Kidney tubule cell (primary cell): ENCODE data around the gene LIN28A.
"Not testable (repeated sequence)": the region's sequence is repeated elsewhere in the genome, so short reads cannot be mapped to it uniquely, and the experiment has no call there.

Source experiments
- DNase-seq: peaks from one replicate; pipeline ENCODE4 v3.0.0-alpha.2; 2018; ENCODE audit warnings: low spot score

The LIN28A gene, protein sequence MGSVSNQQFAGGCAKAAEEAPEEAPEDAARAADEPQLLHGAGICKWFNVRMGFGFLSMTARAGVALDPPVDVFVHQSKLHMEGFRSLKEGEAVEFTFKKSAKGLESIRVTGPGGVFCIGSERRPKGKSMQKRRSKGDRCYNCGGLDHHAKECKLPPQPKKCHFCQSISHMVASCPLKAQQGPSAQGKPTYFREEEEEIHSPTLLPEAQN

DNA sequence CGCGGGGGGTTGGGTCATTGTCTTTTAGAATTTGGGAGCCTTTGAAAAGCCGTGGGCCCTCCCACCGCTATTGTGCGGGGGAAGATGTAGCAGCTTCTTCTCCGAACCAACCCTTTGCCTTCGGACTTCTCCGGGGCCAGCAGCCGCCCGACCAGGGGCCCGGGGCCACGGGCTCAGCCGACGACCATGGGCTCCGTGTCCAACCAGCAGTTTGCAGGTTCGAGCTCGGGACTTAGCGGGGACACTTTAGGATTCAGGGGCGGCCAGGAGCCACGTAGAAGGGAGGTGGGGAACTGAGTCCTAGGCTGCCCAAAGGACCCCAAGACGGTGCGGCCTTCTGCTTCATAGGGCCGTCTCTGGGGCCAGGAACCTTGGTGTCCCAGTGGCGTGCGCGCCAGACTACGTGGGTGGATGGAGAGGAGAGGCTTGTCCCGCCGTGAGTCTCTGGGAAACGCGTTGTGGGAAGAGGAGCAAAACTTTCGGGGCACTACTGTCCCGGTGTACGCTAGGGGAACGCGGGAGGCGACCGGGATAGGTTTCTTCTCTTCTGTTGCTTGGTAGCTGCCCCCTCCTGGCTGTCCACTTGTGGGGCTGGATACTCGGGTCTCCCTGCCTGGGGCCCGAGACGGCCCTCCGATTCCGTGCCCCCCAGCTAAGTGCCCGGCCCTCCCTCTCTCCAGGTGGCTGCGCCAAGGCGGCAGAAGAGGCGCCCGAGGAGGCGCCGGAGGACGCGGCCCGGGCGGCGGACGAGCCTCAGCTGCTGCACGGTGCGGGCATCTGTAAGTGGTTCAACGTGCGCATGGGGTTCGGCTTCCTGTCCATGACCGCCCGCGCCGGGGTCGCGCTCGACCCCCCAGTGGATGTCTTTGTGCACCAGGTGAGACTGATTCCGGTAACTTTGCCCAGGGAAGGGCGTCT is at the start of gene LIN28A:
Gene LIN28A, plus strand, starts transcription at position 112 of the 918 bp plus-strand sequence. Its CDS starts 75 bp downstream, at position 187.
- no peak for DNase-seq

DNA sequence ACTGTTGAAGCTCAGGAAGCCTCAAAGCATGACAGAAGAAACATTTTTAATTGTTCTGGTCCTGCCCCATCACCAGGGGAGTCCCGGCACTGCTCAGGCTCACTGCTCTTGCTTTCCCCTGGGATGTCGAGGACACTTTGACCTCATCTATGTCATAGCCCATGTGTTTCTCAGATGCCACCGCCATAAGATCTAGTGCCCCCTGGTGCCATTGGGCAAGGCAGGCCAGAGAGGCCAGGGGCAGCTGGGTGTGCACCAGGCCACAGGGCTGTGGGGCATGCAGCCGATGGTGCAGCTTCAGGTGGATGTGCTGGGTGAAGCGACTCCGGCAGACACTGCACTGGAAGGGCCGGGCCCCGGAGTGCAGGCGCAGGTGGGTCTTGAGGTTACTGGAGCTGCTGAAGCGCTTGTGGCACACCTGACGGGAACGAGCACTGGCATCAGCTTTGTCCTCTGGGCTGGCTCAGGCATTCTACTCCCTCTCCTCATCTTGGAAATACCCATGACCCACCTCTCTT is 49.0 kb upstream of the LIN28A start:
- DNase-seq, result no peak

DNA sequence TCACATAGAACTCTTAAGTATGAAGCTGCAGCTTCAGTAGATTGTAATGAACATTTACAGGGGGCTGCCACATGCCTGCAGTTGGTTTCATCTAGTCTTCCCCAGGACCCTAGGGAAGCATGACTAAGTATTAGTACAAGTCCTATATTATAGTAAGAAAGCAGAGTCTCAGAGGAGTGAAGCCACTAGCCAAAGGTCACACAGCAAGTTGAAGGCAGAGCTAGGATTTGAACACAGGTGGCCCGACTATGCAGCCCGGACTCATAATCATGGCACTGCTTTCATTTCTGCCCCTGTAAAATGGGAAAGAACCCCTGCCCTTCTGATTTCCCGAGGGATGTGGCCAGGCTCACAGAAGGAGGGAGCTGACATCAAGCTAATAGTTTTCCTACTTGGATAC is 48.3 kb upstream of the LIN28A start:
- DNase-seq, result no peak

DNA sequence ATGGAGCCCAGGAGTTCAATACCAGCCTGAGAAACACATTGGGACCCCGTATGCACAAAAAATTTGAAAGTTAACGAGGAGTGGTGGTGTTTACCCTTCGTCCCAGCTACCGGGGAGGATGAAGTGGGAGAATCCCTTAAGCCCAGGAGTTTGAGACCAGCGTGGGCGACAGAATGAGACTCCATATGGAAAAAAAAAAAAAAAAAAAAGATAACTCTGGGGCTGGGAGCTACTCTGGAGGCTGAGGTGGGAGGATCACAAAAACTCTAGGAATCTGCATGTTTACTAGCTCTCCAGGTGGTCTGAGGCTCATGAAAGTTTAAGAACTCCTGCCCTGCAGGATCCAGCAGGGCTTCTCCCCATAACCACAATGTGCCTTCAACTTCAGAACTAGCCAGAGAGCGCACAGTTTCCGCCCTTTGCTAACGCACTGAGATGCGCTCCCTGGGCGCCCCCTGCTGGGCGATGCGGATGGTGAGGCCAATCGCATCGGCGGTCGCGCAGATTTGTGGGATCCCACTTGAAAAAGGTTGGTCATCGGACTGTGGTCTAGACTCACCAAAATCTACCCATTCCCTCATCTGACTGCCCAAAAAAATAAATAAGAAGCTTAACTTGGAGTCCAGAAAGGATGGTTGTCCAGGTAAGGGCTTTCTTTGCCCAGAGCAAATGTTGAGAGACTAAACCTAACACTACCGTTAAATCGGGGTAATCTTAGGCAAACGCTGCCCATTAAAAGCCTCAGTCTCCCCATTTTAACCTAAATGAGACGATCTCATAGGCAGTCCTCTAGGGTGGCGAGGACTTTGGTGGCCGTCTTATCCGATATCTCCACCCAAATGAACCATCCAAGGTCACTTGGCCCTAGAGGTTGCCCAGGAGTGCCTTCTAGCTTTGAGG is 46.8 kb upstream of the LIN28A start:
- DNase-seq, result peak; percentile 70

DNA sequence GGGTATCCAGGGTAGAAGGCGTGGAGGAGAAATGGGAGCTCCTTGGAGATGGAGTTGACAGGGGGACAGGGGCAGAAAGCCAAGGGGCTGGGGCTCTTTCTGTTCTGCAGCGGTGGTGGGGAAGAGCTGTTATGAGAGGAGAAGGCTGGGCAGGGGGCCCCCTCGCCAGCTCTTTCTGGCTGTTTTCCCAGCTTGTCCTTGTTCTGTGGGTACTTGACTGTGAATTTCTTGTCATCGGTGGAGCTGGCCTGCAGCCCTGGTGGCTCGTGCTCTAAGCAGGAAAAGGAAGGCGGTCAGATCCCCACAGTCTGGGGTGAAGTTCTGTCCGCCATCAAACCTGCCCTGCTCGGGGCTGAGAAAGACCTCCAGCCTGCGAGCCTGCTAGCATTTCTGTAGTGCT is 45.7 kb upstream of the LIN28A start:
- no peak for DNase-seq

DNA sequence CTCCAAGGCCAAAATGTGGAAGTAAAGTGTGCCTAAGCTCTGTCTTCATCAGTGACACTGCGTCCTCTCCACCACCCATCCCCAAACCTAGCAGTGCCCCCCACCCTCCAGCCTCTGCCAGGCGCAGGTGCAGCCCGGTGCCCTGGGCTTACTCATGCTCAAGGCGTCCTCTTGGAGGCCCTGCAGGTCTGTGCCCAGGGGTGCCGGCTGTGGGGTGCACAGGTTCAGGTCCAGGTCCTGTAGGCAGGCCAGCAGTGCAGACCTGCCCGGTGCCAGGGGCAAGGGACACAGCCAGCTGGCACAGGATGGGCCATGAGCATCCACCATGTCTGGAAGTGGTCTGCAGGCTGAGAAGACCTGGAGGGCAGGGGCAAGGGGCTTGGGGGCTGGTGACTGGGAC is 43.2 kb upstream of the LIN28A start:
- DNase-seq, result no peak

DNA sequence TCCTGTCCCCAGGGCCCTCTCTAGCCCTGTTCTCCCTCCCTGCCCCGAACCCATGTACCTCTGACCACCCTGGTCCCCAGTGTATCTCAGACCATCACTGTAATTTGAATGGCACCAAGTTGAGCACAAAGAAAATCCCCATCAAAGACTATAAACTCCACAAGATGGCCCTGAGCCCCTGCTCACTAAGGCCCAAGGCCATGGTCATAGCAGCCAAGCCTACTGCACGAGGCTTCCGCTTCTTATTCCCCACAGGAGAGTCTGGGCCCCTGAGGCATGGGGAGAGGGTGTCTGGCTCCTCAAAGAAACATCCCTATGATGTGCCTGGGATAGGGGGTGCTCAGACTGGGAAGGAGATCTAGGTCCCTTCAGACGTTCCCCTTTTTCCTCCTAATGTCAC is 42.6 kb upstream of the LIN28A start:
- no peak for DNase-seq

DNA sequence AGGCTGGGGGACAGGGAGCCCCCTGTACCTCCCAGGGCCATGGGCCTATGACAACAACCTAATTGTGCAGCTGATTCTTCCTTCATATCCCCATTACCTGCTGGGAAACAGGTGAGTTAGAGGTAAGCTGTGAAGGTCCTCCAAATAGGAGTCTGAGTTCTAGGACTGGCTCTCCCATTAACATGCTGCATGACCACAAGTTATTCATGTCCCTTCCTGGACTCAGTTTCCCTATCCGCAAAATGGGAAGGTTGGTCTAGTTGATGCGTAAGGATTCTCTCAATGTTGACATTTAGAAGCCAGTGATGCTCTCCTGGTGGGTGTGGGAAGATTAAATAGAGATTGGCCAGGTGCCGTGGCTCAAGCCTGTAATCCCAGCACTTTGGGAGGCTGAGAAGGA is 42.1 kb upstream of the LIN28A start:
- no peak for DNase-seq

DNA sequence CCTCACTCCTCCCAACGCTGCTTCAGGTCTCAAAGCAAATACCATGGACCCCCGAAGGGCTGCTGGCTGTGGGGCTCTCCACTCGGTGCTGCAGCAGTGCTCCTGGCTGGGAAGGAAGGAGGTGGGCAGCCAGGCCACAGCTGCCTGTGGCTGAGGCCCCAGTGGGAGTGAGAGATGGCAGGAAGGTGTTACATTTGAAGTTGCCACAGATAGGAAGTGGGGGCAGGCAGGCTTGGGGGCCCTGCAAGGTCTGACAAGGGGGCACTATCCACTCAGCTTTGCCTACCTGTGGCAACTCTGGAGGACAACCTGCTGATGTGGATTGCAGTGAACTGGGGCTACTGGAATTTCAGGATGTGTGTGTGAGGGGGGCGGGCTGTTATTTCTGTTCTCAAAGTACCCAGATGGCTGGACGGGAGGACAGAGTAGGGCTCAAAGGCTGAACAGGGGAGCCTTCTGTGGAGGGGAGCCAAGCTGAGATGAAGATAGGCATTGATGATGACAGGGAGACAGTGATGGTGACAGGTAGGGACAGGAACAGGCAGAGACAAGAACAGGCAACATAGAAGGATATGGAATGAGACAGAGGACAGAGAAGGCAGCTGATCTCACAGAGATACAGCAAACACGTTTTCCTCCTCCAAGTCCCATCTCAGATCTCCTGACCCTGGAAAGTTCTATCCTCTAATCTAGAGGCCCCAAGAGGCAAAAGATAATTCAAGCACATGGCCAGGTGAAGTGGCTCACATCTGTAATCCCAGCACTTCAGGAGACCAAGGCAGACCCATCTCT is 39.8 kb upstream of the LIN28A start:
- no peak for DNase-seq

DNA sequence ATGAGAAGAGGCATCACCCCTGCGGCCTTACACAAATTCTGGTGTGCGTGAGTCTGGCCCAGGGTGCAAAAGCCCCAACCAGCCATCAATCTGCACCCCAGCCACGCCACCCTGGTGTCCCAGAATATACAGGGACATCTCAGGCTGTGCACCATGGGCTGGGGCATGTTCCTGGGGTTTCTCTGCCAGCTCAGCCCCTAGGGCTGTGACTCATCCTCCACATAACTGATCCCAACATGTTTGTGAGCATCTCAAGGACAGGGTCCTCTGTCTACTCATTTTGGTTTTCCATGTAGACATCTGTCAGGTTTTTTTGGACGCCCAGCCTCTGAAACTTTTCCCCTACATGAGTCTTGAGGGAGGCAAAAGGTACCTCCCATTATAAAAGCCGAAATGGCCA is 38.6 kb upstream of the LIN28A start:
- DNase-seq, result peak; percentile 19

DNA sequence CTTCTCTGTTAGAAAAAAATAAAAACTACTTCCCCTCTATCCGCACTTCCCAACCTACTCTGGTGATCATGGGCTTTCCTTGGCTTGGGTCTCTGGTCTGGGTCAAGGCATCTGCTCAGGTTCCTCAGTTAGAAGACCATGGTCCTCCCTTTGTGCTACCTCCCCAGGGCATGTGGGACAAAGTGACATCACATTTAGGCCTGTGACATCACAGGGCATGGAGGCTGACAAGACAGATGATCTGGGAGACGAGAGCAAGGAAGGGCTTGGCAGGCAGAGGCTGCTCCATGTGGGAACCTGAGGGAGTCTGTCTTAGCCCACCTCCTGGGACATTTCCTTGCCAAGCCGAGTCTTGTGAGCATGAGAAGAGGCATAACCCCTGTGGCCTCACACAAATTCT is 38.0 kb upstream of the LIN28A start, which contains the start of gene ZNF683:
Gene ZNF683, minus strand, starts transcription at position 140 of the 400 bp plus-strand sequence. CDS start 4,179 bp downstream, outside the sequence.
- DNase-seq, result not testable (repeated sequence)

DNA sequence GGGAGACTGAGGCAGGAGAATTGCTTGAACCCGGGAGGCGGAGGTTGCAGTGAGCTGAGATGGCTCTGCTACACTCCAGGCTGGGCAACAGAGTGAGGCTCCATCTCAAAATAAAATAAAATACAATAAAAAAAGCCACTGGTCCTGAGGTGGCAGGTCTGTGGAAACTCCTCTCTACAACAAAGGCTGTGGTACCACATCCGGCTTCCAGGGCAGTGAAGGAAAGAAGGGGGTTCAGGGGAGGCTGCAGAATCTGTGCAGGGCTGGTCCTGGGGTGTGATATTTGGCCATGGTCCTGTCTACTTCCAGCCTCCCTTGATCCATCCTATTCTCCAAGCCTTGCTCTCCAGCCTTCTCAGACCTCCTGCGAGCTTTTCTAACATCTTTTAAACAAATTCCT is 37.3 kb upstream of the LIN28A start:
- DNase-seq, result no peak

DNA sequence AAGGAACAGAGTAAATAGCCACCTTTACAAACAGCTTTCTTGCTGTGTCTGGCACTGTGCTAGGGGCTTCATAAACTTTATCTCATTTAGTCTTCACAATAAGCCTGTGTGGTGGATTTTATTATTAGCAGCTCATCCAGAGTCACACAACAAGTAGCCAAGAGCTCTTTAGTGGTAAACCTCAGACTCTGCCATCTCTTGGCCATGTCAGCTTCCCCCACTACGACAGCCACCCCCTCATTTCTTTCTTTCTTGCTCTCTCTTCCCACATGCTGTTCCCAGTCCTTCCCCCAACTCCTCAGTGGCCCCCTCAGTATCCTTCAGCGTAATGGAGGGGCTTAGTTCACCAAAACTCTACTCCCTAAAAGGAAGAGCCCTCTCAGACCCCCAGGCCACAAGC is 36.8 kb upstream of the LIN28A start:
- no peak for DNase-seq

DNA sequence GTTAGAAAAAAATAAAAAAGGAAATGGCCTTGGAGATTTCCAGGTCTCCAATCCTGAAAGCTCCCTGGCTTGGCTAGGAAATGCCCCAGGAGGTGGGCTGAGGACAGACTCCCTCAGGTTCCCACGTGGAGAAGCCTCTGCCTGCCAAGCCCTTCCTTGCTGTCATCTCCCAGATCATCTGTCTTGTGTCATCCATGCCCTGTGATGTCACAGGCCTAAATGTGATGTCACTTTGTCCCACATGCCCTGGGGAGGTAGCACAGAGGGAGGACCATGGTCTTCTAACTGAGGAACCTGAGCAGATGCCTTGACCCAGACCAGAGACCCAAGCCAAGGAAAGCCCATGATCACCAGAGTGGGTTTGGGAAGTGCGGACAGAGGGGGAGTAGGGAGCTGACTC is 36.3 kb upstream of the LIN28A start:
- not testable (repeated sequence) for DNase-seq

DNA sequence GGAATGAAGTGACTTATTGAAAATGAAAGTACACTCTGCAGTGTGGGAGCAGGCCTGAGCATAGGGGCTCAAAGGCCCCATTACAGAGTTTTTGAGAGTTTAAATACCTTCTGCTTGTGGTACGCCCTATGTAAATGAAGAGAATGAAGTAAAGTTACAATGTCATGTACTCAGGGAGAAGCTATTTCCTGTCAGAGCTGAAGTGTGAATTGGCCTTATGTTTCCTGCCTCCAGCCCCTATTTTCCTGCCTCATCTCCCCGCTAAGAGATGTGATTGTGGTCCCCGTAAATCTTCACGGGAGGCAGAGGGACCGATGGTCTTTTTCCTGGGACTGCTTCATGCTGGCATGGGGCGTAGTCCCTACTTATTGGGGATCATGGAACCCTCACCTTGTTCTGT is 35.5 kb upstream of the LIN28A start:
- no peak for DNase-seq

DNA sequence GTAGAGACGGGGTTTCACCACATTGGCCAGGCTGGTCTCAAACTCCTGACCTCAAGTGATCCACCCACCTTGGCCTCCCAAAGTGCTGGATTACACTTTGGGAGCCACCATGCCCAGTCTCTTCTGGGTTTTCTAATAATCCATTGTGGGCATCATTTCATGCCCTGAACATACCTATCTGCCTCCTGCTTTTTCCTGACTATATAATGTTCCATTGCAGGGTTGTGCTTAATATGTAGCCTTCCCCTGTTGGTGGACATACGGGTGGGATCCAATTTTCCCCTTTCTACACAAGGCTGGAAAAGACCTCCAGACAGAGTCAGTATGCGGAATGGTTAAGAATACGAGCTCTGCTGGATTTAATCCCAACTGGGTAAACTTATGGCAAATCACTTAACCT is 34.6 kb upstream of the LIN28A start:
- no peak for DNase-seq

DNA sequence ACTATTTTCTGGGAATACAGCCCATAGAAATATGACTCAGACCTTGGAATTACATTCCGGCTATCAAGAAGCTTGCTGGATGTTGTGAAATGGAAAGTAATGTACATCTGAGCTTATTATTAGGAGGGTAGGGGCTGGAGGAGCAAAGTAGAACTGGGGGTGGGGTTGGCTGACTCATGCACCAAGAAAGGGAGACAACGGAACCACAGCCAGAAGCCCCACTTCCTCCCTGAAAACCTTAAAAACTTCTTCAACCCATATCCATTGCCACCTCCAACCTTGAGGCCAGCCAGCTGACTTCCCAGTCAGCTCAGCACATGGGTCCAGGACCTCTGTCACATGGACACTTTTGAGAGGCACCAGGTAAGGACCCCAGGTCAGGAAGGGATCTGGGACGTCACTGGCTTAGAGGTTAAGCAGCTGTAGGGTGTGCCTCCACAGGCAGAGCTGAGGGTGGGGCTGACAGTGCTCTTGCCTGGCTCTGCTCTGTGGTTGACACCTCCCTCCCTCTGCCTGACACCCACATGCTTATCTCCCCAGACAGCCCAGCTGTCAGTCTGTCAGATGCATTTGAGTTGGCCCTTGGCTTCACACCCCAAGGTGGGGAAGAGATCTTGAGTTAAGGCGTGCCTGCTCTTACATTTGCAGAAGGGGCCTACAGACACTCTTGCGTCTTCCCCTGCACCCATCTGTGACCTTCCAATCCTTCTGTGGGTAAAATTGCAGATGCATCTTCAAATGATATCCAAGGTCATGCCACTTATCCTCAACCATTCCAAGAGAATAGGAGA is 32.3 kb upstream of the LIN28A start:
- DNase-seq, result peak; percentile 80

DNA sequence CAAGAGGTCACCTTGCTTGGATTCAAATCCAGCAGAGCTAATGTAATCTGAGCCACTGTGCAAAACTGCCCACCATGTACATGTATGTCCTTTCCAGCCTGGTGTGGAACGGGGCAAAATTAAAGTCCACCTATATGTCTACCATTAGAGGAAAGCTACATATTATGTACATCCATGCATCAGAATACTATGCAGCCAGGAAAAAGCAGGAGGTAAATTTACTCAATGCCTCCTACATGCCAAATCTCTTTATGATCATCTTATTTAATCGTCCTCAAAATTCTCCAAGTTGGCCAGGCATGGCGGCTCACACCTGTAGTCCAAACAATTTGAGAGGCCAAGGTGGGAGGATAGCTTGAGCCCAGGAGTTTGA is 31.8 kb upstream of the LIN28A start:
- DNase-seq, result no peak

DNA sequence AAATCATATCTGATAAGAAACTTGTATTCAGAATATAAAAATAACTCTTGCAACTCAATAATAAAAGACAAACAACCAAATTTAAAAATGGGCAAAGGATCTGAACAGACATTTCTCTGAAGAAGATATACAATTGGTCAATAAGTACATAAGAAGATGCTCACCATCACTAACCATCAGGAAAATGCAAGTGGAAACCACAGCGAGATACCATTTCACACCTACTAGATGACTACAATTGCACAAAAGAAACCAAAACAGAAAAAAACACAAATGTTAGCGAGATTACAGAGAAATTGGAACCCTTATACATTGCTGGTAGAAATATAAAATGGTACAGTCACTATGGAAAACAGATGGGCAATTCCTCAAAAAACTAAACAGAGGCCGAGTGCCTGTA is 26.5 kb upstream of the LIN28A start:
- DNase-seq, result no peak

DNA sequence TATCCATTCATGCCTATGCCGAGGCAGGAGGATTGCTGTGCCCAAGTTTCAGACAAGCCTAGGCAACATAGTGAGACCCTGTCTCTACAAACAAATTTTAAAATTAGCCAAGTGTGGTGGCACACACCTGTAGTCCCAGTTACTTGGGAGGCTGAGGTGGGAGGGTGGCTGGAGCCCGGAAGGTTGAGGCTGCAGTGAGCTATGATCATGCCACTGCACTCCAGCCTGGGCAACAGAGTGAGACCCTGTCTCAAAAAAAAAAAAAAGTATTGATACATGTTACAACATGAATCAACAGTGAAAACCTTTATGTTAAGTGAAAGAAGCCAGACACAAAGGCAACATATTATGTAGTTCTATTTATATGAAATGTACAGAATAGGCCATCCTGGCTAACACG is 25.6 kb upstream of the LIN28A start:
- not testable (repeated sequence) for DNase-seq

DNA sequence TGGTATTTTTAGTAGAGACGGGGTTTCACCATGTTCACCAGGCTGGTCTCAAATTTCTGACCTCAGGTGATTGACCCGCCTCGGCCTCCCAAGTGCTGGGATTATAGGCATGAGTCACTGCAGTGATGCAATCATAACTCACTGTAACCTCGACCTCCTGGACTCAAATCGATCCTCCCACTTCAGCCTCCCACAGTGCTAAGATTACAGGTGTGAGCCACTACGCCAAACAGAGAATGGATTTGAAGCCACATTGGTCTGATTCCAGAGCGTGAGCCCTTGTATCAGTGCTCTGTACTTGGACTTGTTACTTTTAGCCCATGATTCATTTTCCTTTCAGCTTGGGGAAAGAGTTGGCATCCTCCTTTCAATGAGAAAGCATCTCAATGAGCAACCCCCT is 23.2 kb upstream of the LIN28A start:
- DNase-seq, result peak; percentile 72
